SH-SY5Y (cell line): ENCODE measurements around the gene MYL11.

ENCODE experiments used
- GATA2 ChIP-seq: IDR thresholded peaks from 2 replicates; pipeline ENCODE4 v1.6.1; 2011; ENCODE audit warnings: mild to moderate bottlenecking, low read depth, low read length
- GATA3 ChIP-seq: IDR thresholded peaks from 2 replicates; pipeline ENCODE4 v1.6.1; 2011; ENCODE audit warnings: low read depth, mild to moderate bottlenecking, low read length, moderate library complexity

- TF ChIP-seq GATA2 (no peak), GATA3 (no peak)
Measured at GRCh38 chr16:30348113-30348512, 26.5 kb upstream of the MYL11 start.
